Measurements from ENCODE around the gene PBX3. TPM values are rescaled to one million over a fixed set of nuclear protein-coding genes. Genes with fewer than 3 reads are reported as not detected.
A peak's percentile ranks its signal among the peaks of the same experiment; 100 is the strongest.

The PBX3 gene
- total and polyA plus RNA-seq, 8 donors, result 8.9 to 36.8 (median 21.5) TPM

DNA sequence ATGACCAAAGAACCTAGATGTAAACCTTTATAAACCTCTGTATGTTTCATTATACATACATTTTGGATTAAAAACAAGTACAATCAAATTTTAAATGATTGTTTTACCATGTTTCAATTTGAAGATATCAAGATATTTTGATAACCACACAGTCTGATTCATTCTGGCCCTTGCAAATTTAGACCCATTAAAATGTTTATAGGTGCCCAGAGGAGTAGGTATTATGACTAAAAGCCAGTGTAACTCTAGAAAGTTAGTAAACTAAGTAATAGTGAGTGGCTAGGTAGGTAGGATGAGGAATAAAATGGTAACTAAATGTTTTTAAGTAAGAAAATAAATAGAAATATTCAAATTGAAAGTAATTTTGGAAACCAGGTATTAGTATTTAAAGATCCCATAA, 165.5 kb downstream of the PBX3 start:
- DNase-seq (no peak), FAIRE-seq (peak; percentile 9), ATAC-seq (no peak)
- H3K4me3 ChIP-seq, result no peak overlapping the region
- no peaks in the 10 kb centered on the region for H3K36me3 ChIP-seq
- no peaks in the 10 kb centered on the region for H3K27me3 ChIP-seq
- no peaks in the 10 kb centered on the region for H3K9me3 ChIP-seq
- no peaks in the 10 kb centered on the region for H3K4me1 ChIP-seq
- intact Hi-C loops (cut with DNase I), result no loop called here
- H3K27ac ChIP-seq, result no peak overlapping the region
- no peak for TF ChIP-seq CTCF (IDR thresholded peaks at IDR 0.05)

- H3K4me3 ChIP-seq, result no peak overlapping the region
- no peak for DNase-seq
- intact Hi-C loops (cut with DNase I), result no loop called here
- 56 to 61% methylated on average over 2 of the region's 2 CpGs for WGBS, 2 donors
- no peaks in the 10 kb centered on the region for H3K4me1 ChIP-seq
- FAIRE-seq, result no peak
- no peak for TF ChIP-seq CTCF (IDR thresholded peaks at IDR 0.05)
- no peaks in the 10 kb centered on the region for H3K27me3 ChIP-seq
- H3K9me3 ChIP-seq, result no peaks in the 10 kb centered on the region
- ATAC-seq, result no peak
- H3K27ac ChIP-seq, result no peak overlapping the region
- no peaks in the 10 kb centered on the region for H3K36me3 ChIP-seq
Measured at GRCh38 chr9:125913551-125913950, 166.4 kb downstream of the PBX3 start.

DNA sequence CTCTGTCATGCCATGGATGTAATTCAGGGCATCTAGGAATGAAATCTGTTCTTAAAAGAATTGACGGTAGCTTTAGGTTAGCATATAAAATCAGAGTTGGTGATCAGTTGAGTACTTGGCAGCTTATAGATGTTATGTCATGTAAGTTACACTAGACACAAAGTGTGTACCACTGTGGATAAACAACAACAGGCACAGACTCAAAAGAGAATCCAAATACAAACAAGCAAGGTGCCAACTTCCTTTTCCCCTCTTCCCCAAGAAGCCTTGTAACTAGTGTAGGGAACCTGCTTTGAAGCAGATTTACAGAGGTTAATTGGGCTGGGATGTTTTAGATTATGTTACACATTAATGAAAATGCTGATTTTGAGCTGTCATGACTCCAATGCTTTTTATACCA, 167.2 kb downstream of the PBX3 start:
- no peak overlapping the region for H3K4me3 ChIP-seq
- H3K9me3 ChIP-seq, result no peaks in the 10 kb centered on the region
- no peaks in the 10 kb centered on the region for H3K4me1 ChIP-seq
- intact Hi-C loops (cut with DNase I), result no loop called here
- 88 to 100% methylated on average over 1 of the region's 1 CpG for WGBS, 2 donors
- no peak for TF ChIP-seq CTCF (IDR thresholded peaks at IDR 0.05)
- DNase-seq (no peak), FAIRE-seq (no peak), ATAC-seq (no peak)
- H3K27me3 ChIP-seq, result no peaks in the 10 kb centered on the region
- no peaks in the 10 kb centered on the region for H3K36me3 ChIP-seq
- H3K27ac ChIP-seq, result no peak overlapping the region

- intact Hi-C loops (cut with DNase I), result no loop called here
- Histone ChIP-seq H3K27me3 (no peaks in the 10 kb centered on the region), H3K4me3 (no peak overlapping the region), H3K36me3 (no peaks in the 10 kb centered on the region), H3K9me3 (no peaks in the 10 kb centered on the region), H3K27ac (no peak overlapping the region), H3K4me1 (no peaks in the 10 kb centered on the region)
- ATAC-seq (no peak), DNase-seq (no peak), FAIRE-seq (no peak)
- 84 to 91% methylated on average over 8 of the region's 8 CpGs for WGBS, 2 donors
- TF ChIP-seq CTCF (IDR thresholded peaks at IDR 0.05), result no peak
Measured at GRCh38 chr9:125915606-125916005, 168.4 kb downstream of the PBX3 start.

GRCh38 chr9:125919565-125919964, 172.4 kb downstream of the PBX3 start:
- no peaks in the 10 kb centered on the region for H3K27me3 ChIP-seq
- ATAC-seq (no peak), DNase-seq (no peak), FAIRE-seq (no peak)
- no peaks in the 10 kb centered on the region for H3K9me3 ChIP-seq
- H3K27ac ChIP-seq, result no peak overlapping the region
- no peak overlapping the region for H3K4me3 ChIP-seq
- intact Hi-C loops (cut with DNase I), result no loop called here
- TF ChIP-seq CTCF (IDR thresholded peaks at IDR 0.05), result no peak
- no peaks in the 10 kb centered on the region for H3K36me3 ChIP-seq
- H3K4me1 ChIP-seq, result no peaks in the 10 kb centered on the region

Data from pancreas (tissue), 10 donors.